RCC 7860 (cell line): ENCODE measurements around the gene DRD4.

Experiments
- DNase-seq: peaks from one replicate; pipeline ENCODE4 v3.0.0-alpha.2; 2015; ENCODE audit warnings: low spot score
- FAIRE-seq: peaks from 2 replicates; lab custom pipeline; 2012; peaks lifted over from hg19 to GRCh38; lab: Jason Lieb, UNC

DRD4 gene

GRCh38 chr11:620935-621814, 15.9 kb upstream of the DRD4 start:
- no peak for DNase-seq

GRCh38 chr11:621838-622237, 15.2 kb upstream of the DRD4 start:
- FAIRE-seq: no peak
- no peak for DNase-seq

More at GRCh38 chr11:620935-621814, 15.9 kb upstream of the DRD4 start:
- FAIRE-seq: no peak

GRCh38 chr11:623349-623869, 13.7 kb upstream of the DRD4 start:
- DNase-seq: no peak
- no peak for FAIRE-seq

GRCh38 chr11:623999-624704, 12.9 kb upstream of the DRD4 start:
- FAIRE-seq: no peak
- no peak for DNase-seq

- DNase-seq (no peak), FAIRE-seq (no peak)
Observed at GRCh38 chr11:624705-625635, 12.1 kb upstream of the DRD4 start, which contains the start of gene CDHR5. TSS of gene CDHR5 (minus strand) at chr11:624955. CDS start at chr11:624902, 53 bp downstream.

GRCh38 chr11:625636-626268, 11.3 kb upstream of the DRD4 start:
- FAIRE-seq (no peak), DNase-seq (no peak)

- DNase-seq: no peak
- no peak for FAIRE-seq
Observed at GRCh38 chr11:626475-627307, 10.4 kb upstream of the DRD4 start, which contains the start of gene SCT. TSS of gene SCT (minus strand) at chr11:627181. CDS start at chr11:627143, 38 bp downstream.

- DNase-seq: no peak
- no peak for FAIRE-seq
Observed at GRCh38 chr11:627308-627576, 9.8 kb upstream of the DRD4 start.

- FAIRE-seq (no peak), DNase-seq (no peak)
Observed at GRCh38 chr11:628056-628455, 9.0 kb upstream of the DRD4 start.

- DNase-seq (no peak), FAIRE-seq (no peak)
Observed at GRCh38 chr11:629237-629583, 7.9 kb upstream of the DRD4 start.

GRCh38 chr11:630871-631270, 6.2 kb upstream of the DRD4 start:
- DNase-seq (no peak), FAIRE-seq (no peak)

- FAIRE-seq: no peak
- DNase-seq: no peak
Observed at GRCh38 chr11:635945-636510, 1.0 kb upstream of the DRD4 start.

GRCh38 chr11:637333-637592, 194 bp downstream of the DRD4 start:
- no peak for FAIRE-seq
- DNase-seq: no peak

- DNase-seq (no peak), FAIRE-seq (no peak)
Observed at GRCh38 chr11:637593-638521, 788 bp downstream of the DRD4 start.

- FAIRE-seq: no peak
- DNase-seq: no peak
Observed at GRCh38 chr11:638631-639331, 1.7 kb downstream of the DRD4 start.

- FAIRE-seq (no peak), DNase-seq (no peak)
Observed at GRCh38 chr11:639332-639955, 2.4 kb downstream of the DRD4 start.

- DNase-seq: no peak
- FAIRE-seq: no peak
Observed at GRCh38 chr11:640021-640706, 3.1 kb downstream of the DRD4 start.
